Activated T-cell treated with anti-CD3 and anti-CD28 coated beads for 48 hours (primary cell): ENCODE results near the gene CD74.
"Not testable (repeated sequence)": the region's sequence is repeated elsewhere in the genome, so short reads cannot be mapped to it uniquely, and the experiment has no call there.

Experiments
- DNase-seq: peaks from one replicate; pipeline ENCODE4 v3.0.0-alpha.2; 2020; ENCODE audit warnings: low read depth

The CD74 gene

GRCh38 chr5:150412319-150413175 lies at the start of gene CD74:
CD74 (minus strand) TSS chr5:150412910; CDS start chr5:150412749, 161 bp downstream.
- DNase-seq: peak; percentile 85

- no peak for DNase-seq
Observed at GRCh38 chr5:150461231-150461630, 48.5 kb upstream of the CD74 start.

- DNase-seq: no peak
Observed at GRCh38 chr5:150460781-150461180, 48.1 kb upstream of the CD74 start.

- peak; percentile 81 for DNase-seq
Observed at GRCh38 chr5:150458802-150459557, 46.3 kb upstream of the CD74 start.

- no peak for DNase-seq
Observed at GRCh38 chr5:150457562-150458240, 45.0 kb upstream of the CD74 start.

GRCh38 chr5:150457121-150457520 lies 44.4 kb upstream of the CD74 start:
- DNase-seq: no peak

GRCh38 chr5:150454492-150455229 lies 42.0 kb upstream of the CD74 start:
- DNase-seq: no peak

GRCh38 chr5:150454027-150454426 lies 41.3 kb upstream of the CD74 start:
- not testable (repeated sequence) for DNase-seq

GRCh38 chr5:150452914-150453313 lies 40.2 kb upstream of the CD74 start:
- DNase-seq: no peak

- DNase-seq: no peak
Observed at GRCh38 chr5:150451594-150451993, 38.9 kb upstream of the CD74 start.

- peak; percentile 90 for DNase-seq
Observed at GRCh38 chr5:150449517-150450339, 37.0 kb upstream of the CD74 start, which contains the start of gene RPS14. RPS14 (minus strand) TSS chr5:150449739; CDS start chr5:150447733, 2,006 bp downstream.

GRCh38 chr5:150448952-150449516 lies 36.3 kb upstream of the CD74 start:
- no peak for DNase-seq

GRCh38 chr5:150448334-150448733 lies 35.6 kb upstream of the CD74 start:
- DNase-seq: no peak

GRCh38 chr5:150447188-150447587 lies 34.5 kb upstream of the CD74 start:
- no peak for DNase-seq

GRCh38 chr5:150446583-150446982 lies 33.9 kb upstream of the CD74 start:
- DNase-seq: no peak

- DNase-seq: no peak
Observed at GRCh38 chr5:150446088-150446487, 33.4 kb upstream of the CD74 start.

- DNase-seq: no peak
Observed at GRCh38 chr5:150444770-150445169, 32.1 kb upstream of the CD74 start.

GRCh38 chr5:150443242-150444075 lies 30.7 kb upstream of the CD74 start:
- no peak for DNase-seq

GRCh38 chr5:150442699-150443080 lies 30.0 kb upstream of the CD74 start:
- no peak for DNase-seq
